ENCODE measurements around the gene ZBTB16. TPM values are rescaled to one million over a fixed set of nuclear protein-coding genes. Genes with fewer than 3 reads are reported as not detected.

Gene ZBTB16
- total and polyA plus RNA-seq, 12 donors = 18.3 to 108 (median 54.6) TPM

DNA sequence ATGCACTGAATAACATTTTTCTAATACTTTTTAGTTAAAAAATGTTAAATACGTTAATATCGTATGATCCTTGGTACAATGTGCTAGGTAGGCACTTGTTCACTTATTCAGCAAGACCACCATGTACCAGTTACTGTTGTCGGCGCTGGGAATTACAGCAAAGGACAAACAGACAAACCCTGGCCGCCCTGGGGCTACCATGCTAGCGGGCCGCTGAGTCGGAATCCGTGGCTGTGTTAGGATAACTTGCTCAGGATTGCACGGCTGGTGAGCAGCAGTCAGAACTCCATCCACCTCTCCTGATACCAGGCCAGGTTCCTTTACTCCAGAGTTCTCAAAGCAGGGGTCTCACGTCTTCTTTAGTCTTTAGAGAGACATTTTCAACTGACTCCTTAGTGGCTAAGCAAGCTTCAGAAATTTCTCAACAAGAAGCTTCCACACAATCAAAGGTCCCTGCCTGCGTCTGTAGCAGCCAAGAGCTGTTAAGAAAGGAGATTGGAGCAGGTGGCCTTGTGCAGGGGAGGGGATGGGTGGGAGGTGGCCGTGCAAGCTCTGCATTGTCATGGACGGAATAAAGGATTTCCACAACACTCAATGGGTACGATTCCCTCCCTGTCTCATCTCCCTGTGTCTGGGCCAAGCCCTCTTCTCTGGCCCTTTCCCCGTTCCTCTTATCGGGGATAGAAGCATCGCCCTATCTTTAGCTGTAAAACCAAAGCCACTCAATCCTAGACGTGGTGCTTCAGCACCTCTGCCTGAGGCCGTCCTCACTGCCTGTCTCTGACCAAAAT lies 196.9 kb downstream of the ZBTB16 start:
- TF ChIP-seq, protein P1, sequence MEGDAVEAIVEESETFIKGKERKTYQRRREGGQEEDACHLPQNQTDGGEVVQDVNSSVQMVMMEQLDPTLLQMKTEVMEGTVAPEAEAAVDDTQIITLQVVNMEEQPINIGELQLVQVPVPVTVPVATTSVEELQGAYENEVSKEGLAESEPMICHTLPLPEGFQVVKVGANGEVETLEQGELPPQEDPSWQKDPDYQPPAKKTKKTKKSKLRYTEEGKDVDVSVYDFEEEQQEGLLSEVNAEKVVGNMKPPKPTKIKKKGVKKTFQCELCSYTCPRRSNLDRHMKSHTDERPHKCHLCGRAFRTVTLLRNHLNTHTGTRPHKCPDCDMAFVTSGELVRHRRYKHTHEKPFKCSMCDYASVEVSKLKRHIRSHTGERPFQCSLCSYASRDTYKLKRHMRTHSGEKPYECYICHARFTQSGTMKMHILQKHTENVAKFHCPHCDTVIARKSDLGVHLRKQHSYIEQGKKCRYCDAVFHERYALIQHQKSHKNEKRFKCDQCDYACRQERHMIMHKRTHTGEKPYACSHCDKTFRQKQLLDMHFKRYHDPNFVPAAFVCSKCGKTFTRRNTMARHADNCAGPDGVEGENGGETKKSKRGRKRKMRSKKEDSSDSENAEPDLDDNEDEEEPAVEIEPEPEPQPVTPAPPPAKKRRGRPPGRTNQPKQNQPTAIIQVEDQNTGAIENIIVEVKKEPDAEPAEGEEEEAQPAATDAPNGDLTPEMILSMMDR (IDR thresholded peaks at IDR 0.05) = no peak
- 75 to 79% methylated on average over 20 of the region's 20 CpGs for WGBS, 2 donors
- no peak for DNase-seq
- Histone ChIP-seq H3K27ac (peak overlapping the region in 8 of 10 donors; percentile 28 to 87 (median 76)), H3K27me3 (no peaks in the 10 kb centered on the region), H3K36me3 (peaks cover 0 to 31% (median 4%) of the 10 kb centered on the region in 9 donors), H3K4me1 (peaks cover 20 to 65% (median 59%) of the 10 kb centered on the region in 9 donors), H3K4me3 (no peak overlapping the region), H3K9me3 (no peaks in the 10 kb centered on the region)
- no peak for ATAC-seq
- intact Hi-C loops (cut with DNase I) = loop anchor here in 8 of 10 donors (5.0 to 10.0 kb wide), 6 partner anchors 54 to 199 kb away; partner anchors contain the start of gene ZBTB16 (in 3 of the 8)

GRCh38 chr11:114256967-114257286 lies 197.4 kb downstream of the ZBTB16 start:
- 80 to 84% methylated on average over 10 of the region's 10 CpGs for WGBS, 2 donors
- peak in 1 of 8 donors; percentile 0 for ATAC-seq
- Histone ChIP-seq H3K36me3 (peaks cover 0 to 25% (median 0%) of the 10 kb centered on the region in 9 donors), H3K4me3 (no peak overlapping the region), H3K27ac (peak overlapping the region in 9 of 10 donors; percentile 28 to 87 (median 73)), H3K4me1 (peaks cover 20 to 62% (median 54%) of the 10 kb centered on the region in 9 donors), H3K27me3 (no peaks in the 10 kb centered on the region), H3K9me3 (no peaks in the 10 kb centered on the region)
- intact Hi-C loops (cut with DNase I) = loop anchor here in 8 of 10 donors (5.0 to 10.0 kb wide), 6 partner anchors 55 to 200 kb away; partner anchors contain the start of gene ZBTB16 (in 3 of the 8)
- TF ChIP-seq, protein P1 (IDR thresholded peaks at IDR 0.05) = no peak
- DNase-seq = no peak

DNA sequence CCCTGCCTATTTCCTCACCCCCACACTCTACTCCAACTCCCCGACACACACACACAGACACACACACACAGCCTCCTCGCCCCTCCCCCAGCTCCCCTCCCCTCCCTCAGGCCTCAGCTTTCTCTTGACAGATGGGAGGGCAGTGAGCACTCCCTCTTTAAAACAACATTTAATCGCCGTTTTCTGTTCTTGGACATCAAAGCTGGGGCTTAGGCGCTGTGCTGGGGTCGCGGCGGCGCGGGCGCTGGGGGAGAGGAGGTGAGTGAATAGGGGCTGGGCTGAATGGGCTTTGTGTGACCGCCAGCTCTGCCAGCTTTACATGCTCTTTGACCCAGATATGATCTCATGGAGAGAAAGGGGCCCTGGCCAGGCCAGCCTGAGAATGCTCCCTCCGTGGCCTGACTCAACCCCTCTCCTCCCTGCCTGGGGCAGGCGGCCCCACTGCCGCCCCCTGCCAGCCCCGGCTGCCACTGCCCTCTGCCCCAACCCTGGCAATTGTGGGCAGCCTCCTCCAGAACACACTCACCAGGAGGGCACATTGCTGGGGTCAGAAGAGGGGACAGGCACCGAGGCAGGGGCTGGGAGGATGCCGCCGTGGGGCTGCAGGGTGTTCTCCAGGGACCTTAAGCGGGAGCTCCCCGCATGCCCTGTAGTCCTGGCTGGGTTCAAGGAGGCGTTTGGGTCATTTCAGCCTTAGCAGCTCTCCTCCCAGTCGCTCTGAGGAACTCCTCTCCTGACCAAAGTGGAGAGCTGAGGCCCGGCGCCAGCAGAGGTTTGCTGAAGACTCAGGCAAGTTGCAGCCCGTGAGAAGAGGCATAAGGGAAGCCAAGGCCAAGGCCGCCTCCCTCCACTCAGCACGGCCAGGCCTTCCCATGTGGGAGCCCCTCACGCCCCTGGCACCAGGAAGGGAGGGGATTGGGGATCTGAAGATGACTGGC lies 198.4 kb downstream of the ZBTB16 start:
- Histone ChIP-seq H3K36me3 (peaks cover 0 to 17% (median 0%) of the 10 kb centered on the region in 9 donors), H3K27ac (peak overlapping the region; percentile 28 to 87 (median 73)), H3K4me1 (peaks cover 20 to 60% (median 56%) of the 10 kb centered on the region in 9 donors), H3K27me3 (no peaks in the 10 kb centered on the region), H3K4me3 (peak overlapping the region in 7 of 10 donors; percentile 6 to 36 (median 25)), H3K9me3 (no peaks in the 10 kb centered on the region)
- TF ChIP-seq, protein P1 (IDR thresholded peaks at IDR 0.05) = peak in 7 of 9 donors; percentile 13 to 57 (median 45)
- ATAC-seq (peak; percentile 49 to 76 (median 62)), DNase-seq (peak; percentile 53 to 68)
- intact Hi-C loops (cut with DNase I) = loop anchor here in 8 of 10 donors (1.0 to 10.0 kb wide), 9 partner anchors 56 to 222 kb away; partner anchors contain the start of gene ZBTB16 (in 4 of the 8)
- 45 to 50% methylated on average over 29 of the region's 29 CpGs for WGBS, 2 donors

Measured in heart right ventricle (tissue), 16 donors.